ENCODE measurements around the gene INA.

Gene INA

GRCh38 chr10:103327906-103328305 is 51.0 kb downstream of the INA start:
- Histone ChIP-seq H3K79me2 (peaks cover 4% of the 10 kb centered on the region), H3K27me3 (ENCODE audit: control insufficient read depth, insufficient read depth, low read length) (no peaks in the 10 kb centered on the region), H3K4me3 (ENCODE audit: low read depth, low read length) (no peak overlapping the region), H3K4me2 (ENCODE audit: low read length) (no peak overlapping the region), H3K36me3 (ENCODE audit: control insufficient read depth, insufficient read depth, low read length) (no peaks in the 10 kb centered on the region), H3K9me3 (ENCODE audit: control insufficient read depth, low read length) (no peaks in the 10 kb centered on the region), H2AFZ (no peak overlapping the region), H3K9ac (no peak overlapping the region), H3K4me1 (no peaks in the 10 kb centered on the region), H3K27ac (no peak overlapping the region)
- TF ChIP-seq, protein P1, sequence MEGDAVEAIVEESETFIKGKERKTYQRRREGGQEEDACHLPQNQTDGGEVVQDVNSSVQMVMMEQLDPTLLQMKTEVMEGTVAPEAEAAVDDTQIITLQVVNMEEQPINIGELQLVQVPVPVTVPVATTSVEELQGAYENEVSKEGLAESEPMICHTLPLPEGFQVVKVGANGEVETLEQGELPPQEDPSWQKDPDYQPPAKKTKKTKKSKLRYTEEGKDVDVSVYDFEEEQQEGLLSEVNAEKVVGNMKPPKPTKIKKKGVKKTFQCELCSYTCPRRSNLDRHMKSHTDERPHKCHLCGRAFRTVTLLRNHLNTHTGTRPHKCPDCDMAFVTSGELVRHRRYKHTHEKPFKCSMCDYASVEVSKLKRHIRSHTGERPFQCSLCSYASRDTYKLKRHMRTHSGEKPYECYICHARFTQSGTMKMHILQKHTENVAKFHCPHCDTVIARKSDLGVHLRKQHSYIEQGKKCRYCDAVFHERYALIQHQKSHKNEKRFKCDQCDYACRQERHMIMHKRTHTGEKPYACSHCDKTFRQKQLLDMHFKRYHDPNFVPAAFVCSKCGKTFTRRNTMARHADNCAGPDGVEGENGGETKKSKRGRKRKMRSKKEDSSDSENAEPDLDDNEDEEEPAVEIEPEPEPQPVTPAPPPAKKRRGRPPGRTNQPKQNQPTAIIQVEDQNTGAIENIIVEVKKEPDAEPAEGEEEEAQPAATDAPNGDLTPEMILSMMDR (IDR thresholded peaks at IDR 0.05) = no peak

- Histone ChIP-seq H3K79me2 (peaks cover 4% of the 10 kb centered on the region), H3K9ac (no peak overlapping the region), H3K4me3 (ENCODE audit: low read depth, low read length) (no peak overlapping the region), H3K27me3 (ENCODE audit: control insufficient read depth, insufficient read depth, low read length) (no peaks in the 10 kb centered on the region), H3K27ac (no peak overlapping the region), H3K4me1 (no peaks in the 10 kb centered on the region), H2AFZ (no peak overlapping the region), H3K4me2 (ENCODE audit: low read length) (no peak overlapping the region), H3K9me3 (ENCODE audit: control insufficient read depth, low read length) (no peaks in the 10 kb centered on the region), H3K36me3 (ENCODE audit: control insufficient read depth, insufficient read depth, low read length) (no peaks in the 10 kb centered on the region)
- TF ChIP-seq, protein P1 (IDR thresholded peaks at IDR 0.05) = peak; percentile 75
Measured at GRCh38 chr10:103333934-103334520, 57.1 kb downstream of the INA start.

DNA sequence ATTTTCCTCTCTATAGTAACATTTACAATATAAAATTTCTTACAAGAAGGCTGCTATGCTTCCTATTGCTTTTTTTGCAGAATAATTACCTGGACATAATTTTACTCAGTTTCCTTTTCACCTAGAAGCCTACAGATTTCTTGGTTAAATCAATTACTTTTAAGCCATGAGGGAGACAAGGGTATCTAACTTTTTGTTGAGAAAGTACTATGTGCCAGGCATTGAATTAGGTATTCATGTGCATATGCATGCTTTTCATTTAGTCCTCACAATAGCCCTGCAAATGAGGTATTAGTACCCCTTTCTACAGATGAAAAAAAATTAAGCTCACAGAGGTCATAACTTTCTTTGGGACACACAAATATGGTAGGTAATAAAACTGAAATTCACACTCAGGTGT is 57.6 kb downstream of the INA start:
- Histone ChIP-seq H3K27me3 (ENCODE audit: control insufficient read depth, insufficient read depth, low read length) (no peaks in the 10 kb centered on the region), H3K9me3 (ENCODE audit: control insufficient read depth, low read length) (no peaks in the 10 kb centered on the region), H3K36me3 (ENCODE audit: control insufficient read depth, insufficient read depth, low read length) (no peaks in the 10 kb centered on the region), H3K4me3 (ENCODE audit: low read depth, low read length) (no peak overlapping the region), H3K27ac (no peak overlapping the region), H3K4me2 (ENCODE audit: low read length) (no peak overlapping the region), H3K79me2 (peaks cover 4% of the 10 kb centered on the region), H3K9ac (no peak overlapping the region), H3K4me1 (no peaks in the 10 kb centered on the region), H2AFZ (no peak overlapping the region)
- TF ChIP-seq, protein P1 (IDR thresholded peaks at IDR 0.05) = no peak

- H3K27me3 ChIP-seq (ENCODE audit: control insufficient read depth, insufficient read depth, low read length) = no peaks in the 10 kb centered on the region
- H3K4me3 ChIP-seq (ENCODE audit: low read depth, low read length) = no peak overlapping the region
- H3K9ac ChIP-seq = no peak overlapping the region
- no peak overlapping the region for H2AFZ ChIP-seq
- no peak overlapping the region for H3K4me2 ChIP-seq (ENCODE audit: low read length)
- H3K79me2 ChIP-seq = no peaks in the 10 kb centered on the region
- no peaks in the 10 kb centered on the region for H3K36me3 ChIP-seq (ENCODE audit: control insufficient read depth, insufficient read depth, low read length)
- H3K4me1 ChIP-seq = no peaks in the 10 kb centered on the region
- TF ChIP-seq, protein P1 (IDR thresholded peaks at IDR 0.05) = no peak
- no peaks in the 10 kb centered on the region for H3K9me3 ChIP-seq (ENCODE audit: control insufficient read depth, low read length)
- H3K27ac ChIP-seq = no peak overlapping the region
Measured at GRCh38 chr10:103336370-103336769, 59.4 kb downstream of the INA start.

Measured in parathyroid adenoma (tissue), 2 donors.